Fibroblast of skin of left quadriceps (primary cell): ENCODE measurements around the gene NIN.
A peak's percentile ranks its signal among the peaks of the same experiment; 100 is the strongest.

Experiments
- DNase-seq, 2 experiments: peaks; one replicate each; pipeline ENCODE4 v3.0.0-alpha.2; 2013; ENCODE audit warnings: low read depth in 2 of 2

NIN gene

DNA sequence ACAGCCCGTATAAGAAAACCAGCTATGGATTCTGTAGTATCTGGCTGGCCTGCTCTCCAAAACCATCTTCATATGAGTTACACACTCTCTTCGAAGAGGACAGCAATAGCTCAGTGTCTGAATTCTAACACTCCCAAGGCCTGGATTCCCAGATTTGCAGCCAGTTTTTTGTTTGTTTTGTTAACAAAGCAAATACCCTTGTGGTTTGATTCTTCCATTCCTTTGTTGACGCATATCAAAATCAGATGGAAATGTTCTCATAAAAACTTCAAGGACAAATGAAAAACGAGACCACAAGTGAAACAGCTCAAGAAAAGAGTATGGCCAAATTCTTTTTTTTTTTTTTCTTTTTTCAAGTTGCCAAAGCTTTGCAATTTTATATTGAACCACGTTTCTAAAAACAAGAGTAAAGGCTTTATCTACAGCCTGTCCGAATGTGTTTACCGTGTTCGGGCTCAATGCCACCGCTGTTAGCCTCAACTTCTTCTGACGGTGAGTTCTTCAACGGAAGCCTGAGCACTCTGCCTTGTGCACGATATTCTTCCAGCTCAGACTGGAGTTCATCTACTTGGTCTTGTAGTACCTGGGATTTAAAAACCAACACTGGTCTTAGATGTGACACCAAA lies 67.5 kb downstream of the NIN start:
- DNase-seq, result peak; percentile 98

DNA sequence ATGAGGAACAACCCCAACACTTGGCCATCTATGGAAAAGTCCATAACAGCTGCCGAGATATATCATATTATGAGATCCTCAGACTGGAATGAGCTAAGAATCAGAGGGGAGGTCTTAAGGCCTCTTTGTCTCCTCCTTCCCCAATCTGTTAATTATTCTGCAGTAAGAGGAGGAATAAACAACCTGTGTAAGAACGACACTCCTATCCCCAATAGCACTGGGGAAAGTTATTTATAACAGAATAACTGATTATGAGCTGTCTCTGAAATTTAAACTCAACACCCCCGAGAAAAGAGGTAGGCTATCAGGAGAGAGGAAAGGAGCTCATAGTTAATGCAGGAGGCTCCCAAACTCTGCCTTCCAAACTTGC lies 68.0 kb downstream of the NIN start:
- DNase-seq, result no peak

DNA sequence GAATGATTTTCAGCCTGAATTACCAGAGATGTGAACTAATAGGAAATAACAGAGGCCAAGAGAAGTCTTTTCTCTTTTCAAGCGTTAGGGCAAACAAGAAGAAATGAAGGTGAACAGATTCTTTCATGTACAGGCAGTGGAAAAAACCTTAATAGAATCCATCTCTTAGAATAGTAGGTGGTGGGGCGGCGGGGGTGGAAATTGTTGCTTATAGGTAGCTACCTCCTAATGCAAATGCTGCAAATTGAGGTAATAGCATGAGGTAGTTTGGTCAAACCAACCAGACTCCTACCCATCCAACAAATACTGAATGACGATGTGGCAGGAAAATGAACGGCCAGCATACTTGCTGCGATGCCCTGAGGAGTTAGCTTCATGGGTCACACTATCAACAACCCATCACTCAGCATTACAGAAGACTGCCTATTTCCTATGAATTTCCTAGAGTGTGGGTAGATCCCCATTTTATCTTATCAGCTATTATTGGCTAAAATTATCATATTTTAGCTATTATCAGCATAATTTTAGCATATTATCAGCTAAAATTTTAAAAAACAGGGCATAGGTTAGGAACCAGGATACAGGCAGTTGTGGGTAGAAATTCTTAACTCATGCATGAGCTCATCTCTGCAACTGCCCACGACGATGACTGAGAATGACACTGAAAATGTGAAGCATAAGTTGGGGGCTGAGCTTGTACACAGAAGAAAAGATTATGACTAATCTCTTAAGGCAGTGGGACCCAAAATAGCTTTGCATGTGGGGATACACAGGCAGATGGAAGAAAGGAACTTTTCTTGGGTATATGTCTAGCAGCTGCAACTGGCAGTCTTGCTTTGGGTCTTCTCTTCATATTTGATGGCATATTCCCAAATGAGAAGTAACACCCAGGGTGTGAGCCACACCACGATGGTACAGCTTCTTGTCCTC lies 68.7 kb downstream of the NIN start:
- peak; percentile 63 to 69 for DNase-seq

DNA sequence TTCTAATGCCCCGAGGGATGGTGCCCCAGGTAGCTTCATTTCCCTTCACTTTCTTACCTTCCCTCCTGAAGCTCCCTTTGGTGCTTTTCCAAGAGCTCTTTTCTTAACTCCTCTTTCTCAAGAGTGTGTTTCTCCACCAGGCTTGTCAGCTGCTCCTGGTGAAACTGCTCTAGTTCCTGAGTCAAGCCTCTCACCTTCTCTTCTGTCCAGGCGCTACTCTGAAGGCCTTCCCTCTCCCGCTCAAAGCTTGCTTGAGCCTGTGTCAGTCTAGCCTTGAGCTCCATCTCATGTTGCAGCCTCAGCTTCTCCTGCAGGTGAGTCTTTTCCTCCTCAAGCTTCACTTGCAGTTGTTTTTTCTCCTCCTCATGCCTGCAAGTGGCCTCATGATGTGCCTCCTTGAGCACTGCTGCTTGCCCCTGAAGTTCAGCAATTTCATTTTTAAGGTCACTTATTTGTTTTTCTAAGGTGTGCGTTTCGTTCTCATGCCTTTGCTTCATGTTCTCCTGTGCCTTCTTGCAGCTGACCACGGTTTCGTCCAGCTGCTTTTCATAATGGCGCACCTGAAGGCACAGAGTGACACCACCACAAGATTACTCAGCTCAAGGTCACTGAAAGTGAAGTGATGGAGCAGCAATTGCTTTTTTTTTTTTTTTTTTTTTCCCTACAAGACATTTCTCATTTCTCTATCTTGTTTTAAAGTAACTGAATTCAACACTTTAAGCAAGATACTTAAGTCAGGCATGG lies 71.0 kb downstream of the NIN start:
- no peak for DNase-seq

DNA sequence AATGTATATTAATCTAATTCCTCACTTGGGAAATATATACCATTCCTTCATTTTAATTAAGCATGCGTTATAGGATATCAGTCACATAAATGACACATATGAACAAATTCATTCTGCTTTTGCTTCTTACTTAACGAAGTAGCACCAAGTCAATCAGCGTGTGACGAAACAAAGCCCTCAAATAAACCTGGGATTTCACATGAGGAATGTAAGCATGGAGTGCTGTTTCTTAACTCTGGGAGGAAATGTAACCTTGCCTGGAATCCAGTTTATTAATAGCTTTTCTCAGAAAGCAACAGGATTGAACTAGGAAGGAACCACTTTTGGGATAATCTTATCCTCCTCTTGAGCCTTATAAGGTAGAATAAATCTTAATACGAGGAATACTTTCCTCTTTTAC lies 72.0 kb downstream of the NIN start:
- DNase-seq, result no peak

DNA sequence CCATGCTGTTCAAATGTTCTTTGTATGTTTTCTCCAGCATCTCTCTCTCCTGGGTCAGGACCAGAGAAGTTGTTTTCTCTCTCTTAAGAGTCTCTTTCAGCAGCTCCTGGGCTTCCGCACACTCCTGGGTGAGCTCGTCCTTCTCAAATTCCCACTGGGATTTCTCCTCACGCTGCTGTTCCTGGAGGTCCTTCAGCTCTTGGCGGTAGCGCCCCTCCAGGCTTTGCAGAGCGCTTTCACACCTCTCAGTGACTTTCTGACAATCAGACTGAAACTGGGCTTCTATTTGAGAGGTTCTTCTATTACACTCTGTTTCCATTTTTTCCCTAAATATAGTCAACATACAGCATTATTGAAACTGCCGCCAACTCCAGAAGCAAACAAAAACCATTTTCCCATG lies 72.7 kb downstream of the NIN start:
- DNase-seq, result no peak

- DNase-seq, result no peak
These were observed 73.3 kb downstream of the NIN start for GRCh38 chr14:50757702-50758101.

DNA sequence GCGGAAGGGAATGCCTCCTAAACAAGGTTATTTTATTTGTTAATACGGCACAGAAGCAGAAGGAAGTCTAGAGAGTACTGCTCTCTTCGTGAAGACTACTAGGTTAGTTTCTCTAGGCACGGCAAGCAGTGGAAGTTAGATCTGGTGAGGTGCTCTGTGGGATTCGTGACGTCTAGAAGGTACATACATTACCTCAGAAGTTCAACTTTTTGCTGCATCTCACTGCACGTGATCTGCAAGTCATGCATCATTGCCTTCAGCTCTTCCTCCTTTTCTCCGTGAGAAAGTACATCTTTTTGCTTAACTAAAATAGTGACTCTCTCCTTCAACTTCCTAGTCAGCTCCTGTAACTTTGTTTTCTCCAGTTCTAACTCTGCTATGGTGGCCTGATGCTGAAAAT lies 74.7 kb downstream of the NIN start:
- DNase-seq, result no peak

GRCh38 chr14:50750323-50750722 lies 80.6 kb downstream of the NIN start:
- DNase-seq, result no peak

- no peak for DNase-seq
These were observed 85.4 kb downstream of the NIN start for GRCh38 chr14:50745401-50746058.

GRCh38 chr14:50744231-50744630 lies 86.7 kb downstream of the NIN start:
- DNase-seq, result no peak

- no peak for DNase-seq
These were observed 89.4 kb downstream of the NIN start for GRCh38 chr14:50741567-50741966.

DNA sequence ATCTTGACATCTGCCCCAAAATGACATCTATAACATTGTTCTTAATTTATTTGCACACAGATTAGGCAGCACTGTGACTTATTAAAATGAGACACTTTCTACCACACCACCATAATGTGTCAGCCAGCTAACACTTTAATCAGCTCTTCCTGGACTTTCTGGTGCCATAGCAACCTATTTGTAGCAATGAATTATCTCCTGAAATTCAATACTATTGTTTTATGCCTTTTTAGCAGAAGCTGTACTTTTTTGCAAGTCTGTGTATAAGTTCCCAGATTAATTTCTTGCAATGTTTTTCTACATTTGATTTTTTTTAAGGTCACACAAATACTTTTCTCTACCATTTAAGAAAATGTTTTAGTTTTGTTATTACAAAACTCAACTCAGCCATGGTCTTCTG lies 90.1 kb downstream of the NIN start:
- no peak for DNase-seq

GRCh38 chr14:50739186-50739585 lies 91.8 kb downstream of the NIN start:
- DNase-seq, result no peak

DNA sequence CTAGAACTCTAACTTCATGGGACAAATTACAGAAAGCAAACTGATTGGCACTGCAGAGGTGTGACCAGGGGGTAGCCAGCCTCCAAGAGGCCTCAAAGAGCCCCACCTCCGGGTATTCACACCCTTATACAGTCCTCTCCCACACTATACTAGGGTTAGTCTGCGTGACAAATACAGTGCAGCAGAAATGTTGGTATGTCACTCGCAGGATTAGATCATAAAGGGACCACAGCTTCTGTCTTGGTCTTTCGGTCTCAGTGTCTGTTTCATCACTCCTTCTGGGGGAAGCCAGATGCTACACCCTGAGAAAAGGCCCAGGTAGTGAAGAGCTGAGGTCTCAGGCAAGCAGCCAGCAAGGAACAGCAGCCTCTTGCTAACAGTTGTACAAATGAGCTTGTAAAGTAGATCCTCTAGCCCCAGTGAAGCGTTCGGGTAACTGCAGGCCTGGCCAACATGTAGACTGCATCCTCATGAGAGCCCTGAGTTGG lies 94.0 kb downstream of the NIN start:
- DNase-seq, result peak in 1 of 2 experiments; percentile 16

DNA sequence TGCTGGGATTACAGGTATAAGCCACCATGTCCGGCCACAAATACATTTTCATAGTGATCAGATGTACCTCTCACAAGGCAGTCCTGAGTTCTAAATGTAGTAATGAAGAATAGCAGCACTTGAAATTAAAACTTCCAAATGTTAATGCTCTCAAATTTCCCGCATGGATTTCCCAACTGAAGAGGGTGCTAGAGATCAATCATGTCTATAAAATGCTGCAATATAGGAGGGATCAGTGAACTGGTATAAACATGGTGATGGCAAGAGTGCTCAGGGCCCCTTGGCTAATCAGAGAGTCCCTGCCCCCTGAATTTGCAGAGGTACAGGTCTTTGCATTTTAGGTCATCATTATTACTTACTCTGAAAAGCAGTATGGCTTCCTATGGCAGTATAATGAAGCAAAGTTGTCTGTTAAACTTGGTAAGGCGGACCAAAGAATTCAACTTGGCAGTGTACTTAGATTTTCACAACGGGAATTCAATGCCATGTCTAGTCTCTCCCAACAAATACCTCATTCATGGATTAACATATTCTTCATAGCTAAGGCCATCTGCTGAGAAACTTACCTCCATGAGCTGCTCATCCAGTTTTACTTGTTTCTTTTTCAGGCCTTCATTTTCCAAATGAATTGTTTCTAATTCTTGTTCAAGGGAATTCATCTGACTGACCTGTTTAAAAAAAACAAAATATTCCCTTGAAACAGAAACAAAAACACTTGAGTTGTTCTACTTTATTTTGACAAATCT lies 95.8 kb downstream of the NIN start:
- no peak for DNase-seq

GRCh38 chr14:50733494-50733893 lies 97.5 kb downstream of the NIN start:
- no peak for DNase-seq

DNA sequence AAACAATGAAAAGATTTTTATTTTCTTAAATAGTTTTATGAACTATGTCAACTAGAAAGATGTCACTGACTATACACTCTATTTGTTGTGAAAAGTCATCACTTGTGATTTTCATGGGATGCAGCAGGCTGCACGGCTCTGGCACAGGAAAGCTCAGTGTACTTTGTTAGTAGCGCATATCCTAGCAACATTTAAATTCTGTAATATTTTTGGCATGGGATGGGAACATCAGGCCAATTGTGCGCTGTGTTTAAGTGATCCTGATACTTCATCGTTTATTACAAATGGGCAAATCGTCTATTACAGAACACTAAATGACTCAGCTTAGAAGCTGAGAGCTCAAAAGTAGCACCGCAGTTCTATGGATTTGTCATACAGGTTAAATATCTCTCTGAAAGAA lies 102.1 kb downstream of the NIN start:
- no peak for DNase-seq

- peak; percentile 93 for DNase-seq
These were observed 104.4 kb downstream of the NIN start for GRCh38 chr14:50726372-50727107.

GRCh38 chr14:50725761-50726160 lies 105.2 kb downstream of the NIN start:
- no peak for DNase-seq
